Lower leg skin (tissue), 4 donors: ENCODE results near the gene CDC42. TPM values are rescaled to one million over a fixed set of nuclear protein-coding genes. Genes with fewer than 3 reads are reported as not detected.

Experiments
- DNase-seq, 2 donors: peaks; one replicate each; pipeline ENCODE4 v3.0.0-alpha.2; 2019; ENCODE audit warnings: low spot score in 2 of 2
- H3K4me3 ChIP-seq: fragments of 200-600 bp; sonication (generic); 2 replicates; pipeline ENCODE4 v1.5.1; 2017; ENCODE audit warnings: mild to moderate bottlenecking, low read depth; ENCODE audit not compliant: poor library complexity, severe bottlenecking
- POLR2A ChIP-seq, 2 donors: fragments of 450-650 bp; IDR thresholded peaks; one replicate each; pipeline ENCODE4 v1.6.1; 2016 to 2017; ENCODE audit warnings: antibody characterized with exemption in 2 of 2, mild to moderate bottlenecking in 1 of 2, moderate library complexity in 1 of 2
- WGBS, 2 donors: methylation state at CpG; one replicate each; pipeline ENCODE4 v1.1.5; 2018; 5-methylcytosine and 5-hydroxymethylcytosine counted together
- intact Hi-C: fragments of 100-400 bp; cut with DNase I; formaldehyde crosslinking; loops from one replicate; pipeline ENCODE4 v1.15.0; 2023; ENCODE audit warnings: low total_unique reads
- total RNA-seq, 4 donors: library from RNA; depleted of rRNA; stranded (reverse); fragments of >200 nt; gene quantifications; one replicate each; pipeline ENCODE4 v1.1.0, GENCODE V29; 2016
- TF ChIP-seq, protein P1 (sequence below), 3 donors: fragments of 450-650 bp; IDR thresholded peaks; one replicate each; pipeline ENCODE4 v1.5.1; 2016; ENCODE audit warnings: antibody characterized with exemption in 3 of 3, mild to moderate bottlenecking in 3 of 3, moderate library complexity in 2 of 3

The CDC42 gene
- total RNA-seq, 4 donors from 2014 or later, result 162 to 226 (median 203) TPM

DNA sequence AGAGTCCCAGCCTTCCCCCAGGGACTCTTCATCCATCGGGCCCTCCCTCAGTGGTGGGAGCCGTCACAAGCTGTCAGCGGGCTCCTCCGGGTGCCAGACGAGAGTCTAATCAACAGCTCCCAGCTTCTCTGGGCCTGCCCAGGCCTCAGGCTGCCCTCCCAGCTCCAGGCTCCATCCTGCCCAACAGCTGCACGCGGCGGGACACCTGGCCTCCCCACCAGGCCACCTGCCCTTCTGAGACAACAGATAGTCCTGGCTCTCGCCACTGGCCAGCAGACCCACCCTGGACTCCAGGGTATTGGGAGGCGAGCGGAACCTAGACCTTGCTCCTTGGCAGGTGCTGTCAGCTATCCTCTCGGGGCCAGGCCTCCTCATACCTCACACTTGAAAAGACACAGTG lies 87.3 kb downstream of the CDC42 start:
- no peak for DNase-seq
- H3K4me3 ChIP-seq, result no peak overlapping the region
- intact Hi-C loops, result loop anchor here (10.0 kb wide), 1 partner anchor 135 kb away; no protein-coding TSS in a partner anchor
- TF ChIP-seq, protein P1, sequence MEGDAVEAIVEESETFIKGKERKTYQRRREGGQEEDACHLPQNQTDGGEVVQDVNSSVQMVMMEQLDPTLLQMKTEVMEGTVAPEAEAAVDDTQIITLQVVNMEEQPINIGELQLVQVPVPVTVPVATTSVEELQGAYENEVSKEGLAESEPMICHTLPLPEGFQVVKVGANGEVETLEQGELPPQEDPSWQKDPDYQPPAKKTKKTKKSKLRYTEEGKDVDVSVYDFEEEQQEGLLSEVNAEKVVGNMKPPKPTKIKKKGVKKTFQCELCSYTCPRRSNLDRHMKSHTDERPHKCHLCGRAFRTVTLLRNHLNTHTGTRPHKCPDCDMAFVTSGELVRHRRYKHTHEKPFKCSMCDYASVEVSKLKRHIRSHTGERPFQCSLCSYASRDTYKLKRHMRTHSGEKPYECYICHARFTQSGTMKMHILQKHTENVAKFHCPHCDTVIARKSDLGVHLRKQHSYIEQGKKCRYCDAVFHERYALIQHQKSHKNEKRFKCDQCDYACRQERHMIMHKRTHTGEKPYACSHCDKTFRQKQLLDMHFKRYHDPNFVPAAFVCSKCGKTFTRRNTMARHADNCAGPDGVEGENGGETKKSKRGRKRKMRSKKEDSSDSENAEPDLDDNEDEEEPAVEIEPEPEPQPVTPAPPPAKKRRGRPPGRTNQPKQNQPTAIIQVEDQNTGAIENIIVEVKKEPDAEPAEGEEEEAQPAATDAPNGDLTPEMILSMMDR (IDR thresholded peaks at IDR 0.05), result no peak
- no peak for TF ChIP-seq POLR2A (IDR thresholded peaks at IDR 0.05)
- 63 to 81% methylated on average over 11 of the region's 12 CpGs for WGBS, 2 donors

Other genes with a start within 250 kb of the CDC42 start
- gene LDLRAD2, start 240.4 kb upstream of the CDC42 start, total RNA-seq, result under 1 TPM in 1 of 4 donors, not detected in 3; 0.19 TPM
- gene HSPG2, start 115.4 kb upstream of the CDC42 start, total RNA-seq, result 100 to 1,000 TPM in 2 of 4 donors, 10 to 100 TPM in 2; 67.9 to 171 (median 99.6) TPM
- gene CELA3B, start 75.7 kb upstream of the CDC42 start, total RNA-seq, result not detected
- gene CELA3A, start 51.1 kb upstream of the CDC42 start, total RNA-seq, result not detected
- 10 to 100 TPM in 3 of 4 donors, 1 to 10 TPM in 1; 9.4 to 18.8 (median 14.5) TPM for gene WNT4, start 90.4 kb downstream of the CDC42 start, total RNA-seq